Activated B cell treated with CpG ODN at 0.5 μM for 24 hours (primary cell): ENCODE data around the gene PLPP1. TPM values are rescaled to one million over a fixed set of nuclear protein-coding genes. Genes with fewer than 3 reads are reported as not detected.

Source experiments
- ATAC-seq: fragments of 200-7000 bp; cut with Tn5 transposase; one replicate; pipeline ENCODE4 v1.10.0; 2021; ENCODE audit warnings: low read depth, mild to moderate bottlenecking, moderate library complexity
- CTCF ChIA-PET: fragments of 350-600 bp; sonication (Branson Sonifier 250); formaldehyde crosslinking; loops from one replicate; lab custom pipeline; 2021; ENCODE audit warnings: antibody characterized with exemption; lab: Charles Lee
- POLR2A ChIA-PET: fragments of 350-600 bp; sonication (Branson Sonifier 250); formaldehyde crosslinking; loops from one replicate; lab custom pipeline; 2021; ENCODE audit warnings: antibody characterized with exemption; lab: Charles Lee
- DNase-seq: peaks from one replicate; pipeline ENCODE4 v3.0.0; 2022
- H3K27ac Mint-ChIP-seq: one replicate; pipeline ENCODE4 v1.8.0; 2020; ENCODE audit warnings: mixed read lengths
- H3K27me3 Mint-ChIP-seq: one replicate; pipeline ENCODE4 v1.8.0; 2021; ENCODE audit warnings: mixed read lengths
- H3K36me3 Mint-ChIP-seq: one replicate; pipeline ENCODE4 v1.8.0; 2021; ENCODE audit warnings: low read depth, mixed read lengths
- H3K4me1 Mint-ChIP-seq: one replicate; pipeline ENCODE4 v1.8.0; 2021; ENCODE audit warnings: mixed read lengths
- H3K4me3 Mint-ChIP-seq: one replicate; pipeline ENCODE4 v1.8.0; 2020; ENCODE audit warnings: mild to moderate bottlenecking, mixed read lengths
- H3K9me3 Mint-ChIP-seq: one replicate; pipeline ENCODE4 v1.8.0; 2020; ENCODE audit warnings: mixed read lengths
- CTCF ChIP-seq: fragments of 200-600 bp; IDR thresholded peaks from one replicate; pipeline ENCODE4 v1.8.0; 2022; ENCODE audit warnings: antibody characterized with exemption, mild to moderate bottlenecking
- intact Hi-C: fragments of 100-400 bp; cut with micrococcal nuclease; formaldehyde crosslinking; loops from one replicate; pipeline ENCODE4 v1.15.1; 2024
- total RNA-seq: library from RNA; stranded (reverse); gene quantifications from 2 replicates; pipeline ENCODE4 v1.2.3, GENCODE V29; 2022

The PLPP1 gene
- total RNA-seq = 10.3 and 12.0 TPM in 2 replicates

- H3K27me3 Mint-ChIP-seq = no peaks in the 10 kb centered on the region
- peaks cover 25% of the 10 kb centered on the region for H3K4me1 Mint-ChIP-seq
- TF ChIP-seq CTCF = no peak
- peaks cover 7% of the 10 kb centered on the region for H3K36me3 Mint-ChIP-seq
- intact Hi-C loops = loop anchor here (1.0 to 10.0 kb wide), 12 partner anchors 112 to 1640 kb away; partner anchors contain the start of genes ARL15, CCNO, DHX29 and GPBP1
- ATAC-seq (peak; percentile 79), DNase-seq (peak; percentile 89)
- H3K27ac Mint-ChIP-seq = peak within 1 kb of the TSS; percentile 87
- H3K9me3 Mint-ChIP-seq = no peaks in the 10 kb centered on the region
- ChIA-PET POLR2A (interaction anchor here (0.6 to 1.2 kb wide), 5 partner anchors 14 to 227 kb away, joined by 3 to 7 read pairs (median 3); partner anchors contain the start of genes DHX29 and MTREX), CTCF (no interaction called here)
- peak within 1 kb of the TSS; percentile 90 for H3K4me3 Mint-ChIP-seq
These were observed at the start of gene PLPP1 for GRCh38 chr5:55534436-55535198. TSS of gene PLPP1 (minus strand) at chr5:55534964. CDS start at chr5:55534629, 335 bp downstream.

GRCh38 chr5:55583578-55583977, 48.8 kb upstream of the PLPP1 start:
- no peak overlapping the region for H3K27ac Mint-ChIP-seq
- POLR2A ChIA-PET = no interaction called here
- CTCF ChIA-PET = no interaction called here
- no peaks in the 10 kb centered on the region for H3K36me3 Mint-ChIP-seq
- H3K4me1 Mint-ChIP-seq = peaks cover 6% of the 10 kb centered on the region
- H3K4me3 Mint-ChIP-seq = no peak overlapping the region
- intact Hi-C loops = no loop called here
- no peaks in the 10 kb centered on the region for H3K27me3 Mint-ChIP-seq
- DNase-seq (no peak), ATAC-seq (no peak)
- no peaks in the 10 kb centered on the region for H3K9me3 Mint-ChIP-seq
- no peak for TF ChIP-seq CTCF

- DNase-seq (no peak), ATAC-seq (no peak)
- TF ChIP-seq CTCF = no peak
- intact Hi-C loops = no loop called here
- POLR2A ChIA-PET = no interaction called here
- no peaks in the 10 kb centered on the region for H3K9me3 Mint-ChIP-seq
- H3K27ac Mint-ChIP-seq = no peak overlapping the region
- no peaks in the 10 kb centered on the region for H3K36me3 Mint-ChIP-seq
- CTCF ChIA-PET = no interaction called here
- H3K4me3 Mint-ChIP-seq = no peak overlapping the region
- no peaks in the 10 kb centered on the region for H3K27me3 Mint-ChIP-seq
- H3K4me1 Mint-ChIP-seq = peaks cover 6% of the 10 kb centered on the region
These were observed 47.5 kb upstream of the PLPP1 start for GRCh38 chr5:55582256-55582655.

GRCh38 chr5:55580042-55580441, 45.3 kb upstream of the PLPP1 start:
- Mint-ChIP-seq H3K9me3 (no peaks in the 10 kb centered on the region), H3K36me3 (no peaks in the 10 kb centered on the region), H3K27ac (no peak overlapping the region), H3K27me3 (no peaks in the 10 kb centered on the region), H3K4me1 (peaks cover 6% of the 10 kb centered on the region), H3K4me3 (no peak overlapping the region)
- ATAC-seq (no peak), DNase-seq (no peak)
- CTCF ChIA-PET = no interaction called here
- no peak for TF ChIP-seq CTCF
- intact Hi-C loops = no loop called here
- POLR2A ChIA-PET = interaction anchor here (0.5 kb wide), 1 partner anchor 14 kb away, joined by 3 read pairs; no protein-coding TSS in a partner anchor

GRCh38 chr5:55578771-55579170, 44.0 kb upstream of the PLPP1 start:
- Mint-ChIP-seq H3K27ac (no peak overlapping the region), H3K27me3 (no peaks in the 10 kb centered on the region), H3K4me3 (no peak overlapping the region), H3K36me3 (no peaks in the 10 kb centered on the region), H3K9me3 (no peaks in the 10 kb centered on the region), H3K4me1 (peaks cover 6% of the 10 kb centered on the region)
- POLR2A ChIA-PET = no interaction called here
- no peak for DNase-seq
- intact Hi-C loops = no loop called here
- no peak for ATAC-seq
- CTCF ChIA-PET = no interaction called here
- no peak for TF ChIP-seq CTCF
